NCI-H82 (cell line): ENCODE measurements around the gene TCF12.
"Not testable (repeated sequence)": the region's sequence is repeated elsewhere in the genome, so short reads cannot be mapped to it uniquely, and the experiment has no call there.

Experiments
- DNase-seq: peaks from one replicate; lab custom pipeline; 2025; lab: John Stamatoyannopoulos, UW

TCF12 gene

GRCh38 chr15:56946150-56946549 lies 27.7 kb downstream of the TCF12 start:
- no peak for DNase-seq

GRCh38 chr15:56948000-56948763 lies 29.7 kb downstream of the TCF12 start:
- DNase-seq: no peak

GRCh38 chr15:56948764-56949101 lies 30.3 kb downstream of the TCF12 start:
- DNase-seq: no peak

GRCh38 chr15:56950979-56951378 lies 32.5 kb downstream of the TCF12 start:
- DNase-seq: no peak

GRCh38 chr15:56953790-56954189 lies 35.3 kb downstream of the TCF12 start:
- DNase-seq: no peak

GRCh38 chr15:56955011-56955410 lies 36.6 kb downstream of the TCF12 start:
- DNase-seq: not testable (repeated sequence)

- DNase-seq: no peak
Observed at GRCh38 chr15:56956538-56956937, 38.1 kb downstream of the TCF12 start.

GRCh38 chr15:56957812-56958406 lies 39.5 kb downstream of the TCF12 start:
- no peak for DNase-seq

GRCh38 chr15:56959318-56959648 lies 40.8 kb downstream of the TCF12 start:
- DNase-seq: no peak

- no peak for DNase-seq
Observed at GRCh38 chr15:56960116-56960515, 41.7 kb downstream of the TCF12 start.

GRCh38 chr15:56963126-56963525 lies 44.7 kb downstream of the TCF12 start:
- DNase-seq: no peak

- DNase-seq: no peak
Observed at GRCh38 chr15:56963710-56964109, 45.3 kb downstream of the TCF12 start.

- no peak for DNase-seq
Observed at GRCh38 chr15:56964182-56964581, 45.7 kb downstream of the TCF12 start.

GRCh38 chr15:56965231-56966013 lies 47.0 kb downstream of the TCF12 start:
- no peak for DNase-seq

GRCh38 chr15:56967336-56967735 lies 48.9 kb downstream of the TCF12 start:
- no peak for DNase-seq

- DNase-seq: no peak
Observed at GRCh38 chr15:56968256-56968655, 49.8 kb downstream of the TCF12 start.

- DNase-seq: no peak
Observed at GRCh38 chr15:56968821-56969220, 50.4 kb downstream of the TCF12 start.

- no peak for DNase-seq
Observed at GRCh38 chr15:56969265-56969895, 50.9 kb downstream of the TCF12 start.

- DNase-seq: no peak
Observed at GRCh38 chr15:56971571-56971970, 53.1 kb downstream of the TCF12 start.

- no peak for DNase-seq
Observed at GRCh38 chr15:56972016-56972415, 53.6 kb downstream of the TCF12 start.

- DNase-seq: no peak
Observed at GRCh38 chr15:56972426-56972825, 54.0 kb downstream of the TCF12 start.

- no peak for DNase-seq
Observed at GRCh38 chr15:56973463-56973862, 55.0 kb downstream of the TCF12 start.

- DNase-seq: no peak
Observed at GRCh38 chr15:56977232-56977631, 58.8 kb downstream of the TCF12 start.
